ENCODE measurements around the gene MMRN2.

Gene MMRN2

GRCh38 chr10:86970162-86970981 is 13.0 kb upstream of the MMRN2 start:
- peak; percentile 89 for DNase-seq (ENCODE audit: low spot score)

DNA sequence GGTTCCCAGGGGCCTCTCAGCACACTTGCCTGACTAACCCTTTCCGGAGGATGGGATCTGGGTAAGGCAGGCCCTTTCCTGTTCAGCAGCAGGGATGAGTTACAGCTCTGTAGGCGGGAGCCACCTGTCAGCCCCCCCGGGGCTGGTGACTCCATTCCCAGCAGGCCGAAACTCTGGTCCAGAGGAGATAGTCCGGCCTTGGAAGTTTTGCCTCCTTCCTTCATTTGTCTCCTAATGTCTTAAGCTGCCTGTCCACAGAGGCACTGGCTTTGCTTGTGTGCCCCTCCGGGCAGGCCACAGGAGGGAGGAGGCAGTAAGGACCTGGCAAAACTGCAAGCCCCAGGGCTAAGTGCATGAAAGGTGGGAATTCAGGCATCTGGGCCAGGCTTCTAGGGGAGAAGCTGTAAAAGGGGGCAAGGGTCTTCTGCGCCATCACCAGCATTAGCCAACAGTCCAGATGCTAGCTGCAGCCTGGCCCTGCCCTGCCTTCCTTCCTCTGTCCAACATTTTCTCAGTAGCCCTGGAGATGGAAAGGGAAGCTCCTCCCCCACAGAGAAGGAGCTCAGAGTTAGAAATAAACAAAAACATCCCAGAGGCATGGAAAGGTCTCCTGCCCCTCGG is 12.1 kb upstream of the MMRN2 start:
- DNase-seq (ENCODE audit: low spot score) = peak; percentile 59

GRCh38 chr10:86968994-86969355 is 11.6 kb upstream of the MMRN2 start:
- DNase-seq (ENCODE audit: low spot score) = peak; percentile 23

GRCh38 chr10:86968271-86968993 is 11.0 kb upstream of the MMRN2 start, which contains the start of gene ADIRF:
Gene ADIRF (plus strand): TSS chr10:86968482. CDS start chr10:86968545, 63 bp downstream.
- peak; percentile 57 for DNase-seq (ENCODE audit: low spot score)

DNA sequence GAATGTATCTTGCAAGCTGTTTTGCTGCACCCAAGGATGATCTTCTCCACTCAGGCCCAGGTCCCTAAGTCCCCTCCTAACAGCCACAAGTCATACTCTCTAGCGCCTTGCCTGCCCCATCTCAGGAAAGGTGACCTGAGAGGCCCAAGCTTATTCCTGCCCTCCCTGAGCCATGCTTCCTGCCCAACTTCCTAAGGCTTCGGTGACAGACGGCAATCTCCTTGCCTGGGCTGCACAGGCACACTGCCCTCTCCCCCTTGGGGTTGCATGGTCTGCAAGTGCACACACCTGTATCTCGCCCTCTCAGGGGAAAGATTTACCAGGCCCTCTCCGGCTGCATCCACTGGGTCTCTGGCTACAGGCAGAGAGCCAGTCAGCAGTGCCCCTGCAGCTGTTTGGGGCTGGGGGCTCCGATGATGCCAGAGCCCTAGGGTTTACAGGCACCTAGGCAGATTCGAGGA is 10.1 kb upstream of the MMRN2 start:
- DNase-seq (ENCODE audit: low spot score) = no peak

DNA sequence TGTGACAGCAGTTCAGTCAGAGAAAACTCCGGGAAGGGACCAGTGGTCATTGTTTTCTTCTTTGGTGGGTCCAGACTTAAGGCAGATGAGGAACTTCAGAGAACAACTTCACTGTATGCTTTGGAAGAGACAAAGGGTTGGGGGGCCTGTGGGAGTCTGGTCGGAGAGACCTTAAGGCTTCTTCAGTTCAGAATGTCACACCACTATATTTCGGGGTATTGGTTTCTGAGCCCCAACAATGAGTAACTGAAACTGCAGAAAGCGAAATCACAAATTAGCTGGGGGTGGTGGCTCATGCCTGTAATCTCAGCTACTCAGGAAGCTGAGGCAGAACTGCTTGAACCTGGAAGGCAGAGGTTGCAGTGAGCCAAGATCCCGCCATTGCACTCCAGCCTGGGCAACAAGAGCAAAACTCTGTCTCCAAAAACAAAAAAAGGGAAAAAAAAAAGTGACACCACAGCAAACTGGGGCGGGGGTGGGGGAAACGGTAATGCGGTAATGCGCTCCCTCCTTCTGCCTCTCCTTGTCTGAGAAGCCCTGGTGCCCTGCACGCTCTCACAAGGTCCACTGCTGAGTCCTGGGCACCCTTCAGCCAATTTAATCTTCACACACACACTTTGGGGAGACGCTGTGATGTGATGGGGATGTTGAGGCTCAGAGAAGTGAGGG is 8.7 kb upstream of the MMRN2 start:
- no peak for DNase-seq (ENCODE audit: low spot score)

DNA sequence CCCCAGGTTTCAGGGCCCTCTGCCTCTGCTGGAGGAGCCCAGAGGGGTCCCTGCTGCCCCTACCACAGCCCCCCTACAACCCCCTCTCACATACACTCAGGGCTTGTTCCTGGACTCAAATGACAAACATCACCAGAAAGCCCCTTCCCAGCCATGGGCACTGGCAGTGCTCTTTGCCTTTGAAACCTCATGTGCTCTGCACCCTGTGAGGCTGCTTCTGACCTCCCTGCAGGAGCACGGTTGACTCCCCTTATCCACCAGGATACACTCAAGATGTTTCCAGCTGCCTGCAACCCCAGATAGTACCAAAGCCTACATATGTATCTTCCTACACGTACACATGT is 7.4 kb upstream of the MMRN2 start:
- DNase-seq (ENCODE audit: low spot score) = no peak

- DNase-seq (ENCODE audit: low spot score) = no peak
Observed at GRCh38 chr10:86964061-86964846, 6.8 kb upstream of the MMRN2 start.

GRCh38 chr10:86963341-86963919 is 6.0 kb upstream of the MMRN2 start:
- DNase-seq (ENCODE audit: low spot score) = no peak

- DNase-seq (ENCODE audit: low spot score) = no peak
Observed at GRCh38 chr10:86962981-86963310, 5.5 kb upstream of the MMRN2 start.

- DNase-seq (ENCODE audit: low spot score) = no peak
Observed at GRCh38 chr10:86962136-86962980, 4.9 kb upstream of the MMRN2 start.

- DNase-seq (ENCODE audit: low spot score) = no peak
Observed at GRCh38 chr10:86961481-86962091, 4.2 kb upstream of the MMRN2 start.

DNA sequence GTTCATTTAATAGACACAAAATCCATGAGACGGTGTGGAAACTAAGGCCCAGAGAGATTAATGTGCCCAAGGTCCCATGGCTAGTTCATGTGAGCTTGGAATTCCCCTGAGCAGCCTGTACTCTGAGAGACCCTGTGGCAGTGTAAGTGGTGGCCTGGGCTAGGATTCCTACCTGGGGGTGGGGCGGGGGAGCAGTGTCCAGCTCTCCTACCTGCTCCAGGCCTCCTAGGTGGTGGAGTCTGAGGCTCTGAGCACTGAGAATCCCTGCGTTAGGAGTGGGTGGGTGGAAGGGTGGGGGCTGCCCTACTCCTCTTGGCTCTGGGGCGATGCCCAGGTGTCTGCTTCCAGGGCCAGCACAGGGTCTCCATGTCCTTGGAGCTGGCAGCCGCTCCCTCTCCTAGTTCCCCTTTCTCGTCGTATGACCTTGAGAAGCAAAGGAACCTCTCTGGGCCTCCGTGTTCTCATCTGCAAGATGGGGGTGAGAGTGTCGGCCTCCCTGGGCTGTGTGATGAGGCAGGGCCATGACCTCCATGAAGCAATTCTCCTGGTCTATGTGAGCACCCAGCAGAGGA is 3.5 kb upstream of the MMRN2 start:
- DNase-seq (ENCODE audit: low spot score) = no peak

DNA sequence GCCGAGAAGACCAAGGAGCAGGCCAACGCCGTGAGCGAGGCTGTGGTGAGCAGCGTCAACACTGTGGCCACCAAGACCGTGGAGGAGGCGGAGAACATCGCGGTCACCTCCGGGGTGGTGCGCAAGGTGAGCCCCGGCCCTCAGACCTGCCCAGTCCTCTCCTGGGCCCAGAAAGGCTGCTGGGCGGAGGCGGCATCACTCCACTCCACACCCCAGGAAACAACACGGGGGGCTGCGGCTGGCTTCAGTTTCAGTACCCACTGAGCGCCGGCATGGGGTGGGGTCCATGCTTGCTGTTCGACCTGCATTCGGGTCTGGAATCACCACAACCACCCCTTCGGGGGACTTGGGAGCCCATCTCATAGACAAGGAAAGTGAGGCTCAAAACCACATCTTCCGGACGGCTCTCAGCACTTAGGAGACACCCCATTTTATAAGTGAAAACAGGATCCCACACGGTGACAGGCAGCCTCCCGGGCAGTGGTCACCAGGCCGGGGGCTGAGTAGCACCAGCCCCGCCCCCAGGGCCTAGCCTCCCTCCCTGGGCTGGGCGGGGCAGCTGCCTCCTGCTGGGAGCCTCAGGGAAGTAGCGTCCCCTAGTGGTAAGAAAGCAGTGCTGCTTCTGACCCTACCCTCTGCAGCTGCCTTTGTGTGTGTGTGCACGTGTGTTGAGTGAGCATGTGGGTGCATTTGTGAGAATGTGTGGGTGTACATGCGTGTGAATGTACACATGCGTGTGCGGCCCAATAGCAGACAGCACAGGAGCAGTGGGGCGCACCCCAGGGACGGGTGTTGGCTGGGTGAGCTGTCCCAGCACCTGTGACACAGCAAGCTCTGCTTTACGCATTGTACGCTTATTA is 2.8 kb upstream of the MMRN2 start:
- peak; percentile 58 for DNase-seq (ENCODE audit: low spot score)

DNA sequence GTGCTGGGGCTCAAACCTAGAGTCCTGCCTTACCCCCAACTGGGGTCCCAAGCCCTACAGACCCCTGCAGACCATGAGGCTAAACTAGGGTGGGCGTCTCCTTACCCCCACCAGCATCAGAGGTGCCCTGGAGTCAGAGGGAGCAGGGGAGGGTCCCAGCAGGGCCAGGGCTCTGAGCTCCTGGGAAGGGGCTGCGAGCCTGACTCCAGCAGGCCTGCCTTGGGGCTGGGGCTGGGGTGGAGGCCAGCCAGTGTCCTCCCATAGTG is 2.3 kb upstream of the MMRN2 start:
- DNase-seq (ENCODE audit: low spot score) = no peak

- peak; percentile 61 for DNase-seq (ENCODE audit: low spot score)
Observed at GRCh38 chr10:86958901-86959736, 1.7 kb upstream of the MMRN2 start.

DNA sequence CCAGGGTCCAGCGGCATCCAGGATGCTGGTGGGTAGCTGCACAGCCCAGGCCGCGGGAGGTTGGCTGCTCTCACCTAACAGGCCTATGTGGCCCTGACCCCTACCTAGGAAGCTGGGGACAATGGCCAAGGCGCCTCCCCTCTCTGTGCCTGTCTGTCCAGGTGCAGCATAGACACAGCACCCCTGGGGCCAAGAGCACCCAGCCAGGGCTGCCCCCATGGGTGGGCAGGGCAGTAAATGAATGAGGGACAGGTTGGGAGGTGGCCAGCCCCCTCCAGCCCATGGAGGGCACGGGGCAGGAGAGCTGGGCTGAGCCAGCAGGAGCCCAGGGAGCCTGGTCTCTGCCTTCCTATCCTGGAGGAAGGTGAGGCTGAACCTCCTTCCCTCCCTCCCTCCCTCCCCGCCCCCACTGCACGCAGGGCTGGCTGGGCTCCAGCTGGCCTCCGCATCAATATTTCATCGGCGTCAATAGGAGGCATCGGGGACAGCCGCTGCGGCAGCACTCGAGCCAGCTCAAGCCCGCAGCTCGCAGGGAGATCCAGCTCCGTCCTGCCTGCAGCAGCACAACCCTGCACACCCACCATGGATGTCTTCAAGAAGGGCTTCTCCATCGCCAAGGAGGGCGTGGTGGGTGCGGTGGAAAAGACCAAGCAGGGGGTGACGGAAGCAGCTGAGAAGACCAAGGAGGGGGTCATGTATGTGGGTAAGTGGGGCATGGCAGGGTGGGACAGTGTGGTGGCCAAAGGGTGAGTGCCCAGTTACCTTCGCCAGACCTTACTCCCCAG is 893 bp upstream of the MMRN2 start, which contains the start of gene SNCG:
TSS of gene SNCG (plus strand) at position 484 of the 785 bp plus-strand sequence. CDS start at position 583, 99 bp downstream.
- DNase-seq (ENCODE audit: low spot score) = no peak

Data from SW480 (cell line).